ENCODE results near the gene OR52B2. TPM values are rescaled to one million over a fixed set of nuclear protein-coding genes. Genes with fewer than 3 reads are reported as not detected.
"Not testable (repeated sequence)": the region's sequence is repeated elsewhere in the genome, so short reads cannot be mapped to it uniquely, and the experiment has no call there.

Gene OR52B2
- total RNA-seq, 1 donor from 2014 or later: not detected

- no peak for DNase-seq (ENCODE audit: low read depth in 2 of 2)
Observed at GRCh38 chr11:6152126-6152525, 18.0 kb downstream of the OR52B2 start.

GRCh38 chr11:6151117-6151516 lies 19.0 kb downstream of the OR52B2 start:
- no peak for DNase-seq (ENCODE audit: low read depth in 2 of 2)

GRCh38 chr11:6143737-6144136 lies 26.4 kb downstream of the OR52B2 start:
- not testable (repeated sequence) for DNase-seq (ENCODE audit: low read depth in 2 of 2)

GRCh38 chr11:6142936-6143335 lies 27.2 kb downstream of the OR52B2 start:
- no peak for DNase-seq (ENCODE audit: low read depth in 2 of 2)

- DNase-seq (ENCODE audit: low read depth in 2 of 2): not testable (repeated sequence)
Observed at GRCh38 chr11:6135936-6136335, 34.2 kb downstream of the OR52B2 start.

- no peak for DNase-seq (ENCODE audit: low read depth in 2 of 2)
Observed at GRCh38 chr11:6132431-6132830, 37.7 kb downstream of the OR52B2 start.

GRCh38 chr11:6129635-6130034 lies 40.5 kb downstream of the OR52B2 start:
- DNase-seq (ENCODE audit: low read depth in 2 of 2): no peak

- no peak for DNase-seq (ENCODE audit: low read depth in 2 of 2)
Observed at GRCh38 chr11:6129011-6129410, 41.1 kb downstream of the OR52B2 start.

GRCh38 chr11:6127881-6128280 lies 42.2 kb downstream of the OR52B2 start:
- no peak for DNase-seq (ENCODE audit: low read depth in 2 of 2)

- DNase-seq (ENCODE audit: low read depth in 2 of 2): no peak
Observed at GRCh38 chr11:6124245-6124644, 45.9 kb downstream of the OR52B2 start.

Other genes with a start within 250 kb of the OR52B2 start
- gene OR56A3, start 228.1 kb downstream of the OR52B2 start, total RNA-seq: not detected in 2 replicates
- not detected in 2 replicates for gene OR56A5, start 201.8 kb downstream of the OR52B2 start, total RNA-seq
- not detected in 2 replicates for gene OR52L1, start 183.3 kb downstream of the OR52B2 start, total RNA-seq
- gene OR56A4, start 163.4 kb downstream of the OR52B2 start, total RNA-seq: not detected in 2 replicates
- gene OR56A1, start 139.6 kb downstream of the OR52B2 start, total RNA-seq: not detected in 2 replicates
- gene OR56B4, start 62.6 kb downstream of the OR52B2 start, total RNA-seq: not detected in 2 replicates
- gene OR52W1, start 28.9 kb upstream of the OR52B2 start, total RNA-seq: not detected in 2 replicates
- gene C11orf42, start 35.2 kb upstream of the OR52B2 start, total RNA-seq: not detected in 2 replicates
- 5.4 and 10.7 TPM in 2 replicates for gene FHIP1B, start 64.3 kb upstream of the OR52B2 start, total RNA-seq
- gene CNGA4, start 68.8 kb upstream of the OR52B2 start, total RNA-seq: not detected in 2 replicates
- not detected in 2 replicates for gene CCKBR, start 89.5 kb upstream of the OR52B2 start, total RNA-seq
- 43.1 and 201 TPM in 2 replicates for gene CAVIN3, start 150.2 kb upstream of the OR52B2 start, total RNA-seq
- 14.6 and 20.0 TPM in 2 replicates for gene SMPD1, start 220.1 kb upstream of the OR52B2 start, total RNA-seq
- 26.6 and 29.2 TPM in 2 replicates for gene APBB1, start 248.8 kb upstream of the OR52B2 start, total RNA-seq